ENCODE measurements around the gene RPL27A. TPM values are rescaled to one million over a fixed set of nuclear protein-coding genes. Genes with fewer than 3 reads are reported as not detected.

The RPL27A gene
- total RNA-seq, 6 experiments from 2014 or later = 187 to 394 (median 327) TPM

- DNase-seq (no peak), ATAC-seq (peak in 1 of 4 donors; percentile 50)
- 0% methylated on average over 1 of the region's 4 CpGs for WGBS (ENCODE audit: insufficient coverage, low coverage, low lambda C conversion rate, missing lambda C conversion rate)
- no peaks in the 10 kb centered on the region for H3K36me3 ChIP-seq
- H3K4me3 ChIP-seq = no peak overlapping the region
- intact Hi-C loops (cut with DNase I) = no loop called here
- peaks cover 0 to 57% (median 28%) of the 10 kb centered on the region in 4 donors for H3K4me1 ChIP-seq
- peak overlapping the region in 2 of 3 donors; percentile 81 to 87 for H3K27ac ChIP-seq
- TF ChIP-seq CTCF (IDR thresholded peaks at IDR 0.05) = no peak
- no peak for TF ChIP-seq POLR2A (IDR thresholded peaks at IDR 0.05)
- H3K27me3 ChIP-seq = no peaks in the 10 kb centered on the region
- no peaks in the 10 kb centered on the region for H3K9me3 ChIP-seq
Observed at GRCh38 chr11:8719211-8719649, 36.6 kb downstream of the RPL27A start.

- Histone ChIP-seq H3K9me3 (no peaks in the 10 kb centered on the region), H3K36me3 (no peaks in the 10 kb centered on the region), H3K27me3 (no peaks in the 10 kb centered on the region), H3K27ac (peak overlapping the region; percentile 6 to 87 (median 43)), H3K4me1 (peaks cover 0 to 52% (median 25%) of the 10 kb centered on the region in 4 donors), H3K4me3 (no peak overlapping the region)
- DNase-seq (no peak), ATAC-seq (no peak)
- TF ChIP-seq POLR2A (IDR thresholded peaks at IDR 0.05) (no peak), CTCF (IDR thresholded peaks at IDR 0.05) (no peak)
- WGBS (ENCODE audit: insufficient coverage, low coverage, low lambda C conversion rate, missing lambda C conversion rate) = 73% methylated on average over 3 of the region's 3 CpGs
- intact Hi-C loops (cut with DNase I) = no loop called here
Observed at GRCh38 chr11:8719721-8720120, 37.1 kb downstream of the RPL27A start.

GRCh38 chr11:8720352-8720751, 37.8 kb downstream of the RPL27A start:
- intact Hi-C loops (cut with DNase I) = no loop called here
- TF ChIP-seq POLR2A (IDR thresholded peaks at IDR 0.05) (no peak), CTCF (IDR thresholded peaks at IDR 0.05) (no peak)
- Histone ChIP-seq H3K9me3 (no peaks in the 10 kb centered on the region), H3K4me1 (peaks cover 0 to 52% (median 23%) of the 10 kb centered on the region in 4 donors), H3K4me3 (no peak overlapping the region), H3K36me3 (no peaks in the 10 kb centered on the region), H3K27ac (peak overlapping the region; percentile 6 to 87 (median 43)), H3K27me3 (no peaks in the 10 kb centered on the region)
- DNase-seq = no peak
- 72% methylated on average over 3 of the region's 3 CpGs for WGBS (ENCODE audit: insufficient coverage, low coverage, low lambda C conversion rate, missing lambda C conversion rate)
- ATAC-seq = no peak

GRCh38 chr11:8720868-8721608, 38.4 kb downstream of the RPL27A start:
- no peaks in the 10 kb centered on the region for H3K27me3 ChIP-seq
- H3K4me3 ChIP-seq = no peak overlapping the region
- no peaks in the 10 kb centered on the region for H3K9me3 ChIP-seq
- 22% methylated on average over 3 of the region's 5 CpGs for WGBS (ENCODE audit: insufficient coverage, low coverage, low lambda C conversion rate, missing lambda C conversion rate)
- ATAC-seq = no peak
- intact Hi-C loops (cut with DNase I) = no loop called here
- TF ChIP-seq POLR2A (IDR thresholded peaks at IDR 0.05) (no peak), CTCF (IDR thresholded peaks at IDR 0.05) (no peak)
- peak overlapping the region in 2 of 3 donors; percentile 6 to 87 for H3K27ac ChIP-seq
- peaks cover 0 to 52% (median 23%) of the 10 kb centered on the region in 4 donors for H3K4me1 ChIP-seq
- peaks cover 0 to 5% (median 0%) of the 10 kb centered on the region in 4 donors for H3K36me3 ChIP-seq
- no peak for DNase-seq
